ENCODE measurements around the gene ZBTB7C.

DNA sequence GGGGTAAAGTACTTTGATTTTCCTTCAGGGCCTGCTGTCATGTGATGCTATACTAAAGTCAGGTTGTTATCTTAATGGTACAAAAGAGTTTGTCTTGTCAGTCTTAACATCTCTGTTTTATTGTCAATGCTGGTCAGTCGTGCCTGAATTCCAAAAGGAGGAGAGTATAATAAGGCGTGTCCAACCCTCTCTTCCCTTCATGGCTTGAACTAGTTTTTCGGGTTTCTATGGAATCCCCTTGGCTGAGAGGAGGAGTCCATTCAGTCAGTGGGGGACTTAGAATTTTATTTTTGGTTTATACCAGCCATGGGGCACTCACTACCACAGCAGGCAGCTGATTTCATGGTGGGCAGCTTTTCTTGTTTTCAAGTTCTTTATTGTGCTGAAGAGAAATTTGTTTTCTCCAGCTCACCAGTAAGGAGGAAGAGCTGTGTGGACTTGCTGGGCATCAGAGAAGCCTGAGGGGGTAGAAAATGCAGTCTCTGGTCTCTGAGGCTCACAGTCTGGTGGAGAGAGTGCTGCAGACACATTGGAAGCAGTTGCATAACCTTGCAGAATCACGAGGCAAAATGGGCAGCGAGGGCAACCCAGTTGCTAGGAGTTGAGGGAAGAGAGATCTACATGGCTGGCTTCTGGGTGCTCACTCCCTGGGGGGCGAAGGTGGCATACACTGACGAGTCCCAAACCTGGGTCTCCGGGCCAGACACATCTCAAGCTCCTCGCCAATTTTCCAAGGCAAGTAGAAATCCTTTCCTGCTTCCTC lies 193.1 kb downstream of the ZBTB7C start:
- TF ChIP-seq POLR2AphosphoS5 (IDR thresholded peaks at IDR 0.05; ENCODE audit: low read depth, low read length) (no peak), TAF1 (IDR thresholded peaks at IDR 0.05; ENCODE audit: borderline replicate concordance, insufficient read depth, low read length) (no peak), SIN3A (IDR thresholded peaks at IDR 0.05; ENCODE audit: borderline replicate concordance, insufficient read depth, low read length) (no peak)
- TF ChIP-seq, protein P1, sequence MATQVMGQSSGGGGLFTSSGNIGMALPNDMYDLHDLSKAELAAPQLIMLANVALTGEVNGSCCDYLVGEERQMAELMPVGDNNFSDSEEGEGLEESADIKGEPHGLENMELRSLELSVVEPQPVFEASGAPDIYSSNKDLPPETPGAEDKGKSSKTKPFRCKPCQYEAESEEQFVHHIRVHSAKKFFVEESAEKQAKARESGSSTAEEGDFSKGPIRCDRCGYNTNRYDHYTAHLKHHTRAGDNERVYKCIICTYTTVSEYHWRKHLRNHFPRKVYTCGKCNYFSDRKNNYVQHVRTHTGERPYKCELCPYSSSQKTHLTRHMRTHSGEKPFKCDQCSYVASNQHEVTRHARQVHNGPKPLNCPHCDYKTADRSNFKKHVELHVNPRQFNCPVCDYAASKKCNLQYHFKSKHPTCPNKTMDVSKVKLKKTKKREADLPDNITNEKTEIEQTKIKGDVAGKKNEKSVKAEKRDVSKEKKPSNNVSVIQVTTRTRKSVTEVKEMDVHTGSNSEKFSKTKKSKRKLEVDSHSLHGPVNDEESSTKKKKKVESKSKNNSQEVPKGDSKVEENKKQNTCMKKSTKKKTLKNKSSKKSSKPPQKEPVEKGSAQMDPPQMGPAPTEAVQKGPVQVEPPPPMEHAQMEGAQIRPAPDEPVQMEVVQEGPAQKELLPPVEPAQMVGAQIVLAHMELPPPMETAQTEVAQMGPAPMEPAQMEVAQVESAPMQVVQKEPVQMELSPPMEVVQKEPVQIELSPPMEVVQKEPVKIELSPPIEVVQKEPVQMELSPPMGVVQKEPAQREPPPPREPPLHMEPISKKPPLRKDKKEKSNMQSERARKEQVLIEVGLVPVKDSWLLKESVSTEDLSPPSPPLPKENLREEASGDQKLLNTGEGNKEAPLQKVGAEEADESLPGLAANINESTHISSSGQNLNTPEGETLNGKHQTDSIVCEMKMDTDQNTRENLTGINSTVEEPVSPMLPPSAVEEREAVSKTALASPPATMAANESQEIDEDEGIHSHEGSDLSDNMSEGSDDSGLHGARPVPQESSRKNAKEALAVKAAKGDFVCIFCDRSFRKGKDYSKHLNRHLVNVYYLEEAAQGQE (IDR thresholded peaks at IDR 0.05; ENCODE audit: insufficient read depth in 1 of 2, low read depth in 2 of 2, low read length in 2 of 2), result no peak
